ENCODE data around the gene TTLL8. TPM values are rescaled to one million over a fixed set of nuclear protein-coding genes. Genes with fewer than 3 reads are reported as not detected.

Gene TTLL8
- total RNA-seq, 2 experiments from 2014 or later = not detected

DNA sequence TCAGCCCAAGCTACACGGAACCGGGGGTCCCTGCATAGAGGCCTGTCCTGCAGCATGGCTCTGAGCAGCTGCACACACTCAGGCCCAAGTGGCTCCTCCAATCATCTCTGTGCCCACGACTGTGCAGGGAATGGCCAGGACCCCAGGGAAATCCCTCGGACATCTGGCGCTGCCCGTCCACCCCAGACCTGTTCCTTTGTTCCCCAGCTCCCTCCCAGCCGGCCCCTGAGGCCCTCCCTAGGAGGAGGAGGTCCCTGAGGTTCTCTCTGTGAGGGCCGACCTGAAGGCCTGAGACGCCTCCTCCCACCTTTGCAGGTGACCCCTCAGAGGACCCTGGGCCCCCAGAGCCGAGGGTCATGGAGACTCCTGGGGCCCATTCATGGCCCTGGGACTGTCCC, 26.0 kb upstream of the TTLL8 start:
- ChIA-PET POLR2A (no interaction called here), CTCF (no interaction called here)

DNA sequence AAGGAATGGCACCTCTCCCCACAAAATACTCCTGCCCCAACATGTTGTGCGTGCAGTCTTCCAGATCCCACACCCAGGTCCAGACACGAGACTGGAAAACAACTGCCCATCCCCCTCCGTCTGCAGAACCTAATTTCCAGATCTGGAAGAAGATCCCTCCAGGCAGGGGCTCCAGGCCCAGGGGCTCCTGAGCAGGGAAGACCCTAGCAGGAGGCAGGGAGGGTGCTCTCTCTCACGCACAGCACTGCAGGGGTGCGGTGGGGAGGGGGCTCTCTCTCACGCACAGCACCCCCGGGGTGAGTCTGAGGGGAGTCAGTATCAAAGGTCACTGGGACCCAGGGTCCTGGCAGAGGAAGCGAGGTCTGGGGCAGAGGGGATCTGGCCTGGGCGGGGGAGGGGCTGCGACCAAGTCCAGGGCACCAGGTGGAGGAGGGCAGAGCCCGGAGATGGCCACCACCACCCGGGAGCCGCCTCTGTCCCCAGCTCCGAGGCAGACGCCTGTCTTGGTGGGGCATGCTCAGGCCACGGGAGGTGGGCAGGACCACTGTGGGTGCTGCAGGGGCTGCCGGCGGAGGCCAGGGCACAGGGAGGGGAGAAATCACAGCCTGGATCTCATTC, 25.5 kb upstream of the TTLL8 start:
- ChIA-PET POLR2A (no interaction called here), CTCF (no interaction called here)

DNA sequence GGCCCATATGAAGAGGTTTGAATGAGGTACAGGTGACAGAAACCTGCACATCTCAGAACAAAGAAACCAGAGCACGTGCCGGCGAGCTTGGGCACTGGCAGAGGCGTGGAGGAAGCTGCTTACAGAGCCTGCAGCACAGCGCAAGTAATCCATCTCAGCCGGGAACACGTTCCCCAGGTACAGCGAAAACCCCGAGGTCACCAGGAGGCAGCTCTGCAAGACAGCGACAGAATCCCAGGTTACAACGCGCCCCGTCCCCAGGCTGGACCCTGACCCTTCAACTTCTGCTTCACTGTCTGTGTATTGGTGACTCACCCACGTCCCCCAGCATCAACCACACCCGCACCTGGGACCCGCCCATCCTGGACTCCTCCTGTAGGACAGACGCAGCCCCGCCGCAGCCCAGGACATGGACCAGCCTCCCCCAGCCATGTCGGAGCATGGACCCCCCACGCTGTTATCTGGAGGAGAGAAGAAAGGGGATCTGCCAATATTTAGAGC, 24.9 kb upstream of the TTLL8 start:
- POLR2A ChIA-PET = no interaction called here
- CTCF ChIA-PET = no interaction called here

DNA sequence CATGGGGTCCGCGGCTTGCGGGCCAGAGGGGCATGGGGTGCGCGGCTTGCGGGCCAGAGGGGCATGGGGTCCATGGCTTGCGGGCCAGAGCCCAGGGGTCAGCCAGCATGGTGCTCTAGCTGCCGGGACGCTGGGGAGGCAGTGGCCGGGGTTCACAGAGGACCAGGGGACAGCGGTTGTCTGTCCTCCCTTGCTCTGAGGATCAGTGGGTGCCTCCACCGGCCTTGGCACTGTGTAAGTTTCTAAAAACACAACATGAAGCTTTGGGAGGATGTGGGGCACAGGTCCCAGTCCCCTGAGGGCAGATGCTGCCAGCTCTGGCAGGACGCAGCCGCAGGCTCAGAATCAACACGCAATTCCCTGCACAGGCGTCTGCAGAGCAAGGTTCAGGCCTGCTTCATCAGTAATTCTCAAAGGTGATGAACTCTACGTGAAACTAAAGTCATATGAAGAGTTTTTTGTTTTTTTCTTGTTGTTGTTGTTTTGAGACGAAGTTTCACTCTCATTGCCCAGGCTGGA, 24.2 kb upstream of the TTLL8 start:
- POLR2A ChIA-PET = no interaction called here
- CTCF ChIA-PET = no interaction called here

DNA sequence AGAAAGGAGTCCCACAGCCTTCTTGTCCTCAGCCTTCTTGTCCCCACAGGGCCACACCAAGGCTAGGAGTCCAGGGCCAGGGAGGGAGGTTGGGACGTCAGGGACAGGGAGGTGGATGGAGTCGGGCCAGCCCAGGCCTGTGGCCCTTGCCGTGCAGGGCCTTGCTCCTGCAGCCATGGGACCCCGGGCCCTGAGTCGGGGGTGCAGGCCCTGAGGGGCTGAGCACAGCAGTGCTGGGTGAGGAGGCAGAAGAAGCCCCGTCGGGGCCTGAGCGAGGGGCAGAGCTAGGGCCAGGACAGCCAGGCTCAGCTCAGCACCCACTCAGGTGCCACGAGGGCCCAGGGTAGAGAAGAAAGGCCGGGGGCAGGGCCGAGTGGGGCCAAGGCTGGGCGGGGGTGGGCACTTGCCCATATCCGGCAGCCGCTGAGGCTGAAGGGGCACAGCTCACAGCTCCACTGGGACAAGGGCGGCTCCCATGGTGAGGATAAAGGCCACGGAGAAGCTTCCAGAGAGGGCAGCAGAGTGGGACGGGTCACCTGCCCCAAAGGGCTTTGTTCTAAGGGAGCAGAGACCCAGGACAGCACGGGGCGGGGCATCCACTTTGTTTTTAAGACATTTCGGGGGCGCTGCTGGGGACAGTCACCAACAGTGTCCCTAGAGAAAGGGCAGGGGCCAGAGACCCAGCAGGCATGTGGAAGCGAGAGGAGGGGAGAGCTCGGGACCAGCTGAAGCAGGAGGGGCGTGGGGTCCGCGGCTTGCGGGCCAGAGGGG, 23.5 kb upstream of the TTLL8 start:
- ChIA-PET CTCF (no interaction called here), POLR2A (no interaction called here)

DNA sequence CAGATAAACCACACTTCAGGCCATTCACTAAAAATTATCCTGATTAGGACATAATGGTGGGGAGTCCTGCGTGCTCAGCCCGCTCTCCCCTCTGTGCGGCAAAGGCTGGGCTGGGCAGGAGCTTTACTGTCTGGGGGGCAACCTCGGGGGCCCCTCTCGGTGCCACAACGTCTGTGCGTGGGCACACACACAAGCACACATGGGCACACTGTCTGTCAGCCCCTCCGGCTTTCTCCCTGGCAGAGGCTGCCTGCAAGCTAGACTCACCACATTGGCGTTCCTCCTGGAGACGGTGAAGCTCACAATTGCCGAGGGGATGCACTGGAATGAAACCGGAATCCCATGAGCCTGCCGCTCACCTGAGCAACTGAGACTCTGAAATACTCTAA, 22.0 kb upstream of the TTLL8 start:
- CTCF ChIA-PET = no interaction called here
- POLR2A ChIA-PET = no interaction called here

DNA sequence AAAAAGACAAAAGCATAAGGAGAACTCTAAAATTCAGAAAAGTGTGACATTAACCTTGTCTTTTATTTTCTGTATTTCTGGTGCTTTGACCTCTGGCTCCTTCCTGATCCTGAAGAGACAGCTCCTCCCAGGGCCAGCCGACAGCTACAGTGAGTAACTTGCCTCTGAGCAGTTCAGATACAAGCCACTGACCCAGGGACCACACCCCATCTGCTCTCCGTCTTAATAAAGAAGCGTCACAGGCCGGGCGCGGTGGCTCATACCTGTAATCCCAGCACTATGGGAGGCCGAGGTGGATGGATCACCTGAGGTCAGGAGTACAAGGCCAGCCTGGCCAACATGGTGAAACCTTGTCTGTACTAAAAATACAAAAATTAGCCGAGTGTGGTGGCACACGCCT, 20.7 kb upstream of the TTLL8 start:
- ChIA-PET CTCF (no interaction called here), POLR2A (no interaction called here)

DNA sequence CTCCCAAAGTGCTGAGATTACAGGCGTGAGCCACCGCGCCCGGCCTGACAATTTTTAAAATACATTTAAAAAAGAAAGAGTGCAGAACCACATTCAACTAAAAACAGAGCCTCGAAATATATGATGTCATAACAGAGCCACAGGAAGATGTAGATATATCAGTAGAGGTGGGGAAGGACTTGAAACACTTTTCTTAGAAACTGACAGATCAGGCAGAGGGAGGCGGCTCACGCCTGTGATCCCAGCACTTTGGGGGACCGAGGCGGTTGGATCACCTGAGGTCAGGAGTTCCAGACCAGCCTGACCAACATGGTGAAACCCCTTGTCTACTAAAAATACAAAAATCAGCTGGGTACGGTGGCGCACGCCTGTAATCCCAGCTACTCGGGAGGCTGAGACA, 20.1 kb upstream of the TTLL8 start:
- POLR2A ChIA-PET = no interaction called here
- CTCF ChIA-PET = interaction anchor here (1.3 kb wide), 1 partner anchor 8 kb away, joined by 3 read pairs; no protein-coding TSS in a partner anchor

DNA sequence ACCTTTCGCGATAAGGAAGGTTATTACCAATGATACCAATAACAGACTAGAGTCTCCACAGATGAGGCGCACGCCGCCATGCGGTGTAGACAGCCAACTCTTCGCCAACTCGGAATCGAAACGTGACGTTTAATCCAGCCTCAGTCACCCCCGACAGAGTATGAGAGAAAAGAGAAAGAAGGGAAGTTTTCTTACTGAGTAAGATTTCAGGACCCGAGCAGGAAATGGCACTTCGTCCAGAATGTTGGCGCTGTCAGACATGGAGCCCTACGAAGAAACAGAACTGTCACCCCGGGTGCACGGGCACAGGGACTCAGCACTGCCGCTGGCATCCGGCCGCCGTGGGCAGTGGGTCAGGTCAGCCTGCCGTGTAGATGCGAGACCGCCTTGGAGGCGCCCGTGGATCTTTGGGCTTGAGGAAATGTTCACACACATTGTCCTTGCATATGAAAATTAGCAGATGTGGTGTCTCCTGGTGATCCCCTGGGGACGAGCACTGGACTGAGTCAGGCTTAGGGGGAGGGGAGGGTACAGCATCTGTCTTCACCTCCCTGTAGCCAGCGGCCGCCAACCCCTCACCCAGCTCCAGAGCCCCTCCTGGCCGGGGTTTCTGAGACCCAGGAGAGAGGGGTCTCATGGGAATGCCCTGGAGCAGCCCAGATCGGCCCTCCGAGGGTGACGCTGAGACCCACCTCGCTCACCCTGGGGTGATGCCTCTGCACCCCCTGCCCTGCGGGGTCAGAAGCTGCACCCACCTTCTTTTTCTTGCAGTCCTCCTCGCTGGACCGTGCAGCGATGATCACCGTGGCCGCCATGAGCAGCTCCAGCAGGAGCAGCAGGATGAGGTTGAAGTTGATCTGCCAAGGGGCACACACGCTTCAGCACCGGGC, 18.8 kb upstream of the TTLL8 start:
- ChIA-PET POLR2A (no interaction called here), CTCF (interaction anchor here (1.3 kb wide), 1 partner anchor 9 kb away, joined by 3 read pairs; no protein-coding TSS in a partner anchor)

DNA sequence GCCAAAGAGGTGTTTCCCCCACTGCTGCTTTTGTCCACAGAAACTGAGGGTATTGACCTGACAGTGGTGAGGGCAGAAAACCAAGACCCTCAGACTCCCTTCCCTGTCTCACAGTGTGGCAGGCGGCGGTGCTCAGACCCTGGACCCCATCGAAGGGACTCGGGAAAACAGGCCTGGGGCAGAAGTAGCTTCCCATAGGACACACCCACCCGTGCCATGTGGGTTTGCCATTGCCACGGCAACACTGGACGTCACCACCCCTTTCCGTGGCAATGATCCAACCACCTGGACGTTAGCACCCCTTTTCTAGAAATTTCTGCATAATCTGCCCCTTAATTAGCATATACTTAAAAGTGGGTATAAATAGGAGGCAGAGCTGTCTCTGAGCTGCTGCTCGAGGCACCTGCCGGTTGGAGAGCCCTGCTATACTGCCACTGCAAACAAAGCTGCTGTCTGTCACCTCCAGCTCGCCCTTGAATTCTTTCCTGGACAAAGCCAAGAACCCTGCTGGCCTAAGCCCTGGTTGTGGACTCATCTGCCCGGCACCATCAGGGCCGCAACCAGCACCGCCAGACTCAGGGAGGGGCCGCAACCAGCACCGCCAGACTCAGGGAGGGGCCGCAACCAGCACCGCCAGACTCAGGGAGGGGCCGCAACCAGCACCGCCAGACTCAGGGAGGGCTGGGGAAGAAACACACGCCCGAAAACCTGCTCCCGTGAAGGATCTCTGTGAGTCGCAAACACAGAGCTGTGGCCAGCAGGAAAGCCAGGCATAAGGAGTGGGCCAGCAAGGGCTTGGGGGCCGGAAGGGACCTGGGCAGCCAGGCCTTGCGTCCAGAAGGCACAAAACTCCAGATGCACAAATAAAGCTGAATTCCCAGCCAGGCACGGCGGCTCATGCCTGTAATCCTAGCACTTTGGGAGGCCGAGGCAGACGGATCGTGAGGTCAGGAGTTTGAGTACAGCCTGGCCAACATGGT, 16.7 kb upstream of the TTLL8 start:
- ChIA-PET CTCF (no interaction called here), POLR2A (no interaction called here)

DNA sequence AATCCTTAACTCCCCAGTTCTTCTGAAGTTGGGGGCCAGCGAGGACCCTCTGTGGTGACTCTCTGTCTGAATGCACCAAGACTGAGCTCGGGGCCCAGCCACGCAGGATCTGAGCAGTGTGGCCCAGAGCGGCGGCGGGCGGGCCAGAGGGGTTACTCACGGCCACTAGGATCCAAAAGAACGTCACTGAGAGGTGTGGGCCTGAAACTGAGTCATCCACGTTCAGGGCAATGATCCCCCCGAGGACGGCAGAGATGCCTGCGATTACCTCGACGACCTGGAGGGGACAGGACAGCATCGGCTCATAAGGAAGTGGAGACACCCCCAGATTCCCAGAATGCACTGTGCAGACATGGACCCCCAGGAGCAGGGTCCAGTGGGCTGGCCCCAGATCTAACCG, 16.0 kb upstream of the TTLL8 start:
- ChIA-PET POLR2A (no interaction called here), CTCF (no interaction called here)

DNA sequence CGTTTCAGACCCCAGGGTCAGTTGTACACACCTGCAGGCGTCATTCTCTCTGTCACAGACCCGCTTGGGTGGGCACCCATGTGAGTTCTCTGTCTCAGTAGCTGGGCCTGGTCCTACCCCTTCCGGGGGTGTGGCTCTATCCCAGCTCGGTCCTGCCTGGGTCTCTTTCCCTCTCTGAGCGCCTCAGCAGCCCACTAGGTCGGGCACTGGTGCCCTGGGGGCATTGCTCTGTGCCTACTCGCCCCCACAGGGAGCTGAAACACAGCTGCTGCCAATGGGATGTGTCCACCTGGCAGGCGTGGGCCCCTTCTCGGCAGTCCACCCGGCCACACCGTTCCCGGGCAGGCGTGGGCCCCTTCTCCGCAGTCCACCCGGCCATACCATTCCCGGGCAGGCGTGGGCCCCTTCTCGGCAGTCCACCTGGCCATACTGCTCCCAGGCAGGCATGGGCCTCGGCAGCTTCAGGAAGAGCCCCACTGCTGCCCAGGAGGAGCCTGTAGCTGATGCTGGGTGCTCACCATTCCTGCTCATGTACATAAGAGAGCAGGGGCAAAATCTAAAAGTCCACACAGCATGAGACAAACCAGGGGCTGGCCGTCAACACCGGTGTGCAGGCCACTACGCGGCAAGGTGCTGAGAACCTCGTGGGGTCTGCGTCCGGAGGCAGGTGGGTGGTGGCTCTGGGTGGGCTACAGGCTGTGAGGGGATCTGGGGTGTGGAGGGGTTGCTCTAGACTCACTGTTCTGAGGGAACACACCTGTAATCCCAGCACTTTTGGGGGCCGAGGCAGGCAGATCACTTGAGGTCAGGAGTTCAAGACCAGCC, 14.8 kb upstream of the TTLL8 start:
- CTCF ChIA-PET = no interaction called here
- POLR2A ChIA-PET = no interaction called here

DNA sequence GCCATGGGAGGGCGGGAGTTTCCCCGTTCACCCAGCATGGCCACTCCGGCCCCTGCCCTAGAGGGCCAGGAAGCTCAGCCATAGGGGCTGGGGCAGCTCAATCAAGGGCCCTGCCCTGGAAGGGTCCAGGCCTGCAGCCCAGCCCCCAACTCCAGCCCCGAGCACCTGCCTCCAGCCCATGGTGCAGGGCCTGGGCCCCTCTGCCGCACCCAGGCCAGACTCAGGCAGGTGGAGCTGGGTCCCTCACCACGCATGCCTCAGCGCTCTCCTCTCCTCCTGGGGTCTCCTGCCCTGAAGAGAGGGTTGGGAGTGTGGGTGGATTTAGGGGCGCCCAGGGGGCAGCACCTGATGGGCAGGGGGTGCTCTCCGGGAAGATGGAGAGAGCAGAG, 14.1 kb upstream of the TTLL8 start:
- POLR2A ChIA-PET = no interaction called here
- CTCF ChIA-PET = no interaction called here

DNA sequence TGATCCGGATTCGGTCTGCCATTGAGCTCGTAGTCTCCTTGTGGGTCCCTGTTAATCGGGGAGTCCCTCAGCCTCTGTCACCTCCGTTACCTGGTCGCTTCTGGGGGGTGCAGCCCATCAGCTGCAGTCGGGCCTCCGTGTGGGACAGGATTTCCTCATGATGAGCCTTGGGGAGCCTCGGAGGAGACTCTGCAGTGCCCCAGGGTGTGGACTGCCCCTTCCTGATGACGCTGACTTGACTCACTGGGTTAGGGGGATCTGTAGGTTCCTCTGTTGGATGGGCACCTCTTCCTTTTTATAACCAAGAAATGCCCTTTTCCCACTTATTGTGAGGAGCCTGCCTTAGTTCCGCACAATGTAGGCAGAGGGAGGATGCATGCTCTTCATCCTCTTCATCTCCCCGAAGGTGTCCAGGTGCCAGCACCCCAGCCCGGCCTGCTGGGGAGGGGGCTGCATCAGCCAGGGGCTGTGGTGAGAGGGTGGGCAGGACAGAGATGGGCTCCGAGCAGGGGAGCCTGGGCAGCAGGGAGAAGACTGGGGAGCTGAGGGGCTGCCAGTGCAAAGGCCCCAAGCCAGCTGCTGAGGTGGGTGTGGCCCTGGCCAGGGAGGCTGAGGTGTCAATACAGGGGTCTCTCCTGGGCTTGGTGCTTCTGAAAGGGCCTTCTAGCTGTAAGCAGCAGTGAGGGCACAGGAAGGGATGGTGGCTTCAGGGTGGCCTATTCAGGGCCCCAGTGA, 13.5 kb upstream of the TTLL8 start:
- CTCF ChIA-PET = no interaction called here
- POLR2A ChIA-PET = no interaction called here

DNA sequence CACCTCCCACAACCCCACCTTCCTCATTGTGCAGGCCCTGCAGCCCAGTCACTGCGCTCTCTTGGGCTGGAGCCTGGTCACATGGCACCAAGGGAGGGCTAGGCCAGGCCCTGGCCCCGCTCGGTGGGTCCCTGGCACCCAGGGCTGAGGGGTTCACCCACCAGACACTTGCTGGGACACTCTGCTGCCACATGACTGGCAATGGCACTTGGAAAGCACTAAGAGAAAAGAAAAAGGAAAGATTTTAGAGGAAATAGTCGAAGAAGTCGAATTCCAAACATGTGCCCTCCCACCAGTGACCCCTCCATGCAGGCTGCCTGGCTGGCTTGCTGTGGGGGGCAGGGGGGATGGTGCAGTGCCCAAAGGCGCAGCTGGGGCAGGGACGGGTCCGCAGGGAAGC, 12.3 kb upstream of the TTLL8 start:
- POLR2A ChIA-PET = no interaction called here
- CTCF ChIA-PET = no interaction called here

DNA sequence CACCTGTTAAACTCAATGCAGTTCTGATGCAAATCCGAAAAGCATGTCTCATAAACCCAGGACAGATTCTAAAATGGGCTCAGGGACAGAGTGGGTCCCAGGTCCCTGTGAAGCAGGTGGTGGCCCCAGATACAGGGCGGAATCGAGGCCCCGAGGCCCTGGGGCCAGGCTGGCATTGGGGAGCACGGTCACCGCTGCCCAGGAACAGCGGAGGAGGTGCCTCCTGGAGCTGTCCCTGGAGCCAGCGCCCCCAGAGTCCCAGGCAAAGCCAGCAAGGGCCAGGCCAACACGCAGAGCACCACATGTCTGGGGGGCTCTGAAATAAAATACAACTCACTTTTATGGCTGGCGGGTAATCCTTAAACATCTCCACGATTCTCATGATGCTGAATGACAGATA, 10.0 kb upstream of the TTLL8 start:
- ChIA-PET CTCF (no interaction called here), POLR2A (no interaction called here)

DNA sequence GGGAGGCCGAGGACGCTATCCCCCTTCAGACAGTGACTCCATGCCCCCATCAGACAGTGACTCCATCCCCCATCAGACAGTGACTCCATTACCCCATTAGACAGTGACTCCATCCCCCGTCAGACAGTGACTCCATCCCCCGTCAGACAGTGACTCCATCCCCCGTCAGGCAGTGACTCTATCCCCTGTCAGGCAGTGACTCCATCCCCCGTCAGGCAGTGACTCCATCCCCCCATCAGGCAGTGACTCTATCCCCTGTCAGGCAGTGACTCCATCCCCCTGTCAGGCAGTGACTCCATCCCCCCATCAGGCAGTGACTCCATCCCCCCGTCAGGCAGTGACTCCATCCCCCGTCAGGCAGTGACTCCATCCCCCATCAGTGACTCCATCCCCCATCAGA, 9.1 kb upstream of the TTLL8 start:
- ChIA-PET POLR2A (no interaction called here), CTCF (no interaction called here)

DNA sequence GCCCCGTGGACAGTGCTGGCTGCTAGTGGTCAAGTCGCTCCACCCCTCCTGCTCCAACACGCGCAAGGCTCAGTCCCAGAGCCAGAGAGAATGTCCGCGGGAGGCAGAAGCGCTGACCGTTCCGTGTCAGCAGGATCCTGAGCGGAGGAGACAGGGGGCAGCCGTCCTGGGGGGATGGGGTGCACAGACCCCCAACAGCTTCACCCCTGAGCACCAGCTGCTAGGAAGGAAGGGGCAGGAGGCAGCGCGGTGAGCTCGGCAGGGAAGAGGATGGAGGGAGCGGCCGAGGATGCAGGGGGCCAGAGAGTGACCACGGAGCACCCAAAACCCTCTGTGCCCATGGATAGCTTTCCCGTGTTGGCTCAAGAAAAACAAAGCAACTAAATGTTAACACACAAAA, 6.4 kb upstream of the TTLL8 start:
- CTCF ChIA-PET = no interaction called here
- POLR2A ChIA-PET = no interaction called here
